GM18858 (cell line): ENCODE data around the gene MDM4.

ENCODE experiments used
- ATAC-seq: cut with Tn5 transposase; IDR thresholded peaks from one replicate; pipeline ENCODE4 v1.9.1; 2021; ENCODE audit not compliant: unreplicated experiment

The MDM4 gene

DNA sequence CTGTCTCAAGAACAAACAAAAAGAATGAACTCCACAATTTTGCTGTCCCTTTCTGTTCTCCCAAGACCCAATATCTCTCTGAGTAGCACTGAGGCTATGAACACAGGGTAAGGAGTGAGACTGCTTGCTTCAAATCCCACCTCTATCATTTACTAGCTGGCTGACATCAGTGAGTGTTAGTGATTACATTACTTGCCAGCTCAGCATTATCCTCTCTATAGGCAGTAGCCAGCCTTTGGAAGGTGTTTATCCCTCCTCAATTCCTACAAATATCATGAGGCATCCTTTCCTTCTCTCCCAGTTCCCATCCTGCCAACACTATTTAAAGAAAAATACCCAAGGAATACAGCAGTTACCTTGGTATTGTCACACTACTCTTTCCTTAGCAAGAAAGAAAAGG, 24.6 kb upstream of the MDM4 start:
- ATAC-seq: no peak

- peak; percentile 9 for ATAC-seq
Observed at GRCh38 chr1:204493145-204493983, 22.8 kb upstream of the MDM4 start.

- peak; percentile 25 for ATAC-seq
Observed at GRCh38 chr1:204493984-204494280, 22.3 kb upstream of the MDM4 start.

DNA sequence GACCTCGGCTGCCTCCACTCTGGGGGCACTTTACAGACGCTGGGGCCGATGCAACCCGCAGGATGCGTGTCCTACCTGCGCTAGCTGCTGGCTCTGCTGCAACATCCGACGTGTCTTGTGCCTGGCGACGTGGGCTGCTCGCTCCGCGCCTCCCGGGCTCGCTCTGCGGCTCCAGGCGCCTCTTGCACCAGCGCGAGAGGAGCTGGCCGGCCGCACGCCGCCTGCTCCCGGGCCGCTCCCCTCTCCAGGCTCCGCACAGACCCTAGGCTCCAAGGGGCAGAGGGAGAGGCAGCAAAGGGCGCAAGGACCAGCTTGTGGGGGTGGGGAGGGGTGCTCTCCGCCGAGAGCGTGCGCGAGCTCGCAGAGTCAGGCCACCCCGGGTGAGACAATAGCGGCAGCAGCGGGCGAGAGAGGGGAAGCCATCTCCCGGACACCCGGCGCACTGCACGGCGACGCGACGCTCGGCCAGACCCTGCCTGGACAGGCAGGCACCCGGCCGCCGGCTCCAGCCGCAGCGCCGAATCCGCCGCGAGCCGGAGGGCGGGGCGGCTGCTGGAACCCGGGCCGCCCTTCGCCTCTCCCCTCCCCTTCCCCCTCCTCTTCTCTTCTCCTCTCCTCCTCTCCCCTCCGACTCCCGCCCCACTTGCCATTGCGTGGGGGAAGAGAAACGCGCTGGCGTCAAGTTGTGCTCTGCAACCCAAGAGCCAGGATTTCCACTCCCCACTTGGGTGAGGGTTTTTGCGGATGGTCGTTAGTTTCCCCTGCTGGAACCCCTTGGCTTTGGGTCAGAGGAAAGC, 21.7 kb upstream of the MDM4 start, which contains the start of gene PIK3C2B:
Gene PIK3C2B (minus strand): TSS at position 525 of the 797 bp plus-strand sequence. CDS start 25,003 bp downstream, outside the sequence.
- peak; percentile 58 for ATAC-seq

DNA sequence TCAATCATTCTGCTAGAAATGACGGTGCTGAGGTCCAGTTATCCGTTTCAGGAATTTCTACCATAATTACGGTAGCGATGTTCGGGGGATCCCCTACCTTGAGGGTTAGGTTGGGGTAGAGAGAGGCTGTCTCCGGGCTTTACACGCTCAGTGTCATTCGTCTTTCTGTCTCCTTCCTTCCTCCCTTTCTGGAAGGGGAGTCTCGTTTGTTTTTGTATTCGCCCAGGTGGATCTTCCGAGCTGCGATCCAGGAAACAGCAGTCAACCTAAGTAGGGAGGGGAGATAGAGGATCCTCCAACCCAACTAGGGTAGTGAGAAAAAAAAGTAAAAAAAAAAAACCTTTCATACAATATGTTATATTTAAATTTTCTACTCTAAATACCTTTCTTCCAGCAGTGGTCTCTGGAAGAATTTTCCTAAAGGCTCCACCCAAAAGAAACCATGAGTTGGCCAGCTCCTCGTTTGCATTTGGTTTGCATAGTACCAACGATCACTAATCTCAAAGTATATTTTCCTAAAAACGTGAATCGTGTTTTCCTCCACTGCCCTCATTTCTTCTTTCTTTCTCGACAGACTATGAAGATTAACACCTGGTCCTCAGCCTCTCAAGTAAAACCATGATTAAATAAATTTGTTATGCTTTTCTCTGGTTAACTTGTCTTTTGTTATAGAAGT, 21.0 kb upstream of the MDM4 start:
- ATAC-seq: peak; percentile 16

DNA sequence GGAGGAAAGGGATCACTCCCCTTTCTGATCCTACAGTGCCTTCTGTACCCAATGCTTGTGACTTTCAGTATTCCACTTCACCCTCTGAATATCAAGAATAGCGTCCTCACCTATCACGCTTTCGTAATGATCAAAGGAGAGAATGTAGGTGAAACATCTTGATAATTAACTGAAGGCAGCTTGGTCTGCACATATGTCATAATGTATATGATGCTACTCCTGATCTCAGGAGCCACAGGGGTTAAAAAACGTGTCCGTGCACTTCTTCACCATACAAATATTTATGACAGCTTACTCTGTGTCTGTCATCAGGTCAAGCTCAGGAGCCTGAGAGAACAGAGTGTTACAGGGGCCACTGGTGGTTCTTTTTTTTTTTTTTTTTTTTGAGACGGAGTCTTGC, 20.4 kb upstream of the MDM4 start:
- ATAC-seq: no peak

- no peak for ATAC-seq
Observed at GRCh38 chr1:204498981-204499380, 17.2 kb upstream of the MDM4 start.

DNA sequence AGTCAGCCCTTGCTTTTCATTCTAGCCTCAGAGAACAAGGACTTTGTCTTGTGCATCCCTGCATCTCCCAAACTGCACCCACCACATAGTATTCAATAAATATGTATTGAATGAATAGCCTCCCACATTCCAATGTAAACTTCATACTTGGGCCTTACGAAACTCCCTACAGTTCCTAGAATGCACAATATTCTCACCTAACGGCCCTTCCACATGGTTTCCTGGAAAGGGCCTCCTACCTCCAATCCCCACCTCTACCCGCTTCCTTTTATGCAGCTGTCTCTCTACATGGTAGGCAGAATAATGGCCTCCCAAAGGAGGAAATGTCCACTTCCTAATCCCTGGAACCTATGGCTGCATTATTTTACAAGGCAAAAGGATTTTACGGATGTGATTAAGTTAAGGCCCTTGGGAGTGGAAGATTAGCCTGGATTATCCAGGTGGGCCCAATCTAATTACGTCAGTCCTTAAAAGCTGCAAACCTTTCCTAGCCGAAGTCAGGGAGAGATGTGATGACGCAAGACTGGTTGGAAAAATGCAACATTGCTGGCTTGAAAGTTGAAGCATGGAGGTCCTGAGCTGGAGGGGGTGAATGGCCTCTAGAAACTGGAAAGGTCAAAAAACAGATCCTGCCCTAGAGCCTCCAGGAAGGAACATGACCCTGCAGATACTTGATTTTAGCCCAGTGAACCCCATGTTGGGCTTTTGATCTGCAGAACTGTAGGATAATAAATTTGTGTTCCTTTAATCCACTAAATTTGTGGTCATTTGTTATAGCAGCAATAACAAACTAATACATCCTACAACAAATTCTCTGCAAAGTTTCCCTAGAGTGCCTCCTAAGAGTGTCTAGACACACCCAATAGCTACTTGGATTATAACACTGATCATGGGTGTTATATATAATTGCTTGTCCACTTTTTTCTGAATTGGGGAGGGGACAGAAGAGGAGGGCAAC, 16.4 kb upstream of the MDM4 start:
- no peak for ATAC-seq

- ATAC-seq: no peak
Observed at GRCh38 chr1:204502241-204502640, 14.0 kb upstream of the MDM4 start.

- ATAC-seq: no peak
Observed at GRCh38 chr1:204503122-204503912, 12.9 kb upstream of the MDM4 start.

DNA sequence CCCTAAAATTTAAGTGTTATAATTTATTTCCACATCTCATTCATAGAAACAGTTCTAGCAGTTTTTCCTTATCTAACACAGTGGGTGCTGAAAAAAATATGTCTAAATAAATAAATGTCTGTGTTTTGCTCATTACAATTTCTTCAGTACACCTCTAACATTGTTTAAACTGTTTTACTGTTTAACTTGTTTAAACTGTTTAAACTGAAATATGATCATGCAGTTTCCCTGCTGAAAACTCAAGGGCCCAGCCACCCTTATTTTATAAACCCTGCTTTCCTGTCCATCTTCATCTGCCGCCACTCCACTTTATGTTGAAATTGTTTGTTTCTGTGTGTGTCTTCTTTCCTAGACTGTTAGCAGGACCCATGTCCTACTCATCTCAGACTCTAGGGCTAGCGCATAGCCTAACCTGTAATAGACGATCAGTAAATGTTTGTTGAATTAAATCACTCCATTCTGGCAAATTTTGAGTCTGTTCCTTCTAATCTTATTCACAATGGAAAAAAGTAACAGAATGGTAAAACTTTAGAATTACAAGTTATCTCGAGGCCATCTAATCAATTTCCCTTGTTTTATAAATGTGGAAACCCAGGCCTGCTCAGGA, 12.2 kb upstream of the MDM4 start:
- ATAC-seq: no peak

DNA sequence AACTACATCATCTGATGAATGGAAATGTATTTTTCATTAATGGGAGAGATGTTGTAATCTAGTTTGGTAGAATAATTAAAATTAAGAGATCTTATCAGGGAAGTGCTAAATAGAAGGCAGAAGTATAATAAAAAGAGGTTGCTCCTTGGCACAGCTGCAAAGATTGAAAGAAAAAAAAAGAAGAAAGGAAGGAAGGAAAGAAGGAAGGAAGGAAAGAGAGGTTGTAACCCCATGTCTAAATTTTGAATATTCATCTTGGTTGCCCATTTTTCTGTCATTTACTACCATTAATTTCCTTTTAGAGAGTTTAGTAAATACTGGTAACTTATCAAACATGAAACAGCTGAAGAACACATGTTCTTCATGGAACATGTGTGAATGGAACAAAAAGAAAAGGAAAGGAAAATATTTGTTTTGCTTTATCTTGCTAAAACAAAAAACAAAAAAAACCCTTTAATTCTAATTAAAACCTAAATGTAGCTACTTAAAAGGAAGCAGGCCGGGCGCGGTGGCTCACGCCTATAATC, 10.5 kb upstream of the MDM4 start:
- no peak for ATAC-seq

DNA sequence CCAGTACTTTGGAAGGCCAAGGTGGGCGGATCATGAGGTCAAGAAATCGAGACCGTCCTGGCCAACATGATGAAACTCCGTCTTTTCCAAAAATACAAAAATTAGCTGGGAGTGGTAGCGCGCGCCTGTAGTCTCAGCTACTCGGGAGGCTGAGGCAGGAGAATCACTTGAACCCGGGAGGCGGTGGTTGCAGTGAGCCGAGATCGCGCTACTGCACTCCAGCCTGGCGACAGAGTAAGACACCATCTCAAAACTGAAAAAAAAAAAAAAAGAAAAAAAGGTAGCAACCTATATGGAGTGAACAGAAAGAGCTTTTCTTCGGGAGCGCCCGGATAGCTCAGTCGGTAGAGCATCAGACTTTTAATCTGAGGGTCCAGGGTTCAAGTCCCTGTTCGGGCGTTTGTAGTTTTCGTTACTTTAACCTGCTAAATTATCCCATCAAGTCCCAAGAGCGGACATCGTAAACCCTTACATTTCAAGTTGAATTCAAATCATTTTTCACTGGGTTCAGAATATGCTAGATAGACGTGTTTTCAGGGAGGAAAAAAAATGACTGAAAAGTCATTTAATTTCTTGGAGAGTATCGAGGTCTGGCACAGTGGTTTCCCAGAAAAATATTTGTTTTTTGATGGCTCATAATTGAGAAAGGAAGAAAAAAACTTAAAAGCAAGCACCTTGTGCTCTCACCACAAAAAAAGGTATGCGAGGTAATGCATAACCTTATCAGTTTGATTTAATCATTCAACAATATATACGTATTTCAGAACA, 9.8 kb upstream of the MDM4 start:
- ATAC-seq: peak; percentile 71

DNA sequence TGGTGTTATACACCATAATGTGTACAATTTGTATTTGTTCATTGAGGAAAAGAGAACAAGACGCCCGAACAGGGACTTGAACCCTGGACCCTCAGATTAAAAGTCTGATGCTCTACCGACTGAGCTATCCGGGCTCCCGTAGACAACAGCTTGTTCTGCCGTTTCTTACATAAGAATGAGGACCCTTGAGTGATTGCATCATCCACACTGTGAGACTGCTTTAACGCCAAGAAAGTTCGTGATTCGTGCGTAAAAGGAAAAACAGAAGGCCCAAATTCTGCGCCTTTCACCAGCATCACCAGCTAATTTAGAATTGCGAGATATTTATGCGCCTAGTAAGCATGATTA, 9.3 kb upstream of the MDM4 start:
- ATAC-seq: peak; percentile 36

GRCh38 chr1:204507317-204508105, 8.7 kb upstream of the MDM4 start:
- ATAC-seq: no peak

DNA sequence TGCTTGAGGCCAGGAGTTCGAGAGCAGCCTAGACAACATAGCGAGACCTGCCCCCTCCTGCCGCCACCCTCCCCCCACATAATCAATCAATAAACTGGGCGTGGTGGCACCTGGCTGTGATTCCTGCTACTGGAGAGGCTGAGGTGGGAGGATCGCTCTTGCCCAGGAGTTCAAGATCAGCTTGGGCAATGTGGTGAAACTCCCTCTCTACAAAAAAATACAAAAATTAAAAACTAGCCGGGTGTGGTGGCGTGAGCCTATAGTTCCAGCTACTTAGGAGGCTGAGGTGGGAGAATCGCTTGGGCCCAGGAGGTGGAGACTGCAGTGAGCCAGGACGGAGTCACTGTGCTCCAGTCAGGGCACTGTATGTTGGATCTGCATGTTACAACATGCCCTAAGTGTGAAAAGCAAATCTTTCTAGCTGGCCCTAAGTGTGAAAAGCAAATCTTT, 7.0 kb upstream of the MDM4 start:
- ATAC-seq: no peak

DNA sequence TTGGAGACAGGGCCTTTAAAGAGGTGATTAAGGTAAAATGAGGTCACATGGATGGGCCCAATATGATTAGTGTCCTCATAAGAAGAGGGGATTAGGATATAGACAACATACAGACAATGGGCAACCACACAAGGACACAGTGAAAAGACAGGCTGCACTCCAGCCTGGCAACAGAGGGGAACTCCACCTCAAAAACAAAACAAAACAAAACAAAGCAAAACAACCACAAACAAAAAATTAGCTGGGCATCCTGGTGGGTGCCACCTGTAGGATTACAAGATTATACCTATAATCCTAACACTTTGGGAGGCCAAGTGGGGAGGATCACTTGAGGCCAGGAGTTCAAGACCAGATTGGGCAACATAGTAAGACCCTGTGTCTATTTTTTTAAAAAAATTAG, 4.8 kb upstream of the MDM4 start:
- no peak for ATAC-seq
